GM19455 (cell line): ENCODE measurements around the gene TMPRSS15.
"Not testable (repeated sequence)": the region's sequence is repeated elsewhere in the genome, so short reads cannot be mapped to it uniquely, and the experiment has no call there.

ENCODE experiments used
- ATAC-seq: cut with Tn5 transposase; IDR thresholded peaks from one replicate; pipeline ENCODE4 v1.9.1; 2021; ENCODE audit not compliant: unreplicated experiment

The TMPRSS15 gene

GRCh38 chr21:18403735-18404450 is at the start of gene TMPRSS15:
Gene TMPRSS15, minus strand, starts transcription at chr21:18403785. Its CDS starts 163 bp downstream, at chr21:18403622.
- ATAC-seq: no peak

GRCh38 chr21:18451670-18452069 is 48.1 kb upstream of the TMPRSS15 start:
- ATAC-seq: no peak

GRCh38 chr21:18449605-18450550 is 46.3 kb upstream of the TMPRSS15 start:
- no peak for ATAC-seq

GRCh38 chr21:18443701-18444100 is 40.1 kb upstream of the TMPRSS15 start:
- ATAC-seq: no peak

GRCh38 chr21:18443085-18443484 is 39.5 kb upstream of the TMPRSS15 start:
- no peak for ATAC-seq

GRCh38 chr21:18430341-18430740 is 26.8 kb upstream of the TMPRSS15 start:
- no peak for ATAC-seq

- no peak for ATAC-seq
Measured at GRCh38 chr21:18424276-18424675, 20.7 kb upstream of the TMPRSS15 start.

- no peak for ATAC-seq
Measured at GRCh38 chr21:18417141-18417790, 13.7 kb upstream of the TMPRSS15 start.

GRCh38 chr21:18411565-18411964 is 8.0 kb upstream of the TMPRSS15 start:
- no peak for ATAC-seq

GRCh38 chr21:18409579-18409978 is 6.0 kb upstream of the TMPRSS15 start:
- no peak for ATAC-seq

- ATAC-seq: no peak
Measured at GRCh38 chr21:18398843-18399242, 4.7 kb downstream of the TMPRSS15 start.

- ATAC-seq: no peak
Measured at GRCh38 chr21:18387994-18388393, 15.6 kb downstream of the TMPRSS15 start.

GRCh38 chr21:18384771-18385170 is 18.8 kb downstream of the TMPRSS15 start:
- no peak for ATAC-seq

- ATAC-seq: not testable (repeated sequence)
Measured at GRCh38 chr21:18382934-18383619, 20.5 kb downstream of the TMPRSS15 start.

GRCh38 chr21:18382141-18382540 is 21.4 kb downstream of the TMPRSS15 start:
- no peak for ATAC-seq

- ATAC-seq: no peak
Measured at GRCh38 chr21:18373606-18374005, 30.0 kb downstream of the TMPRSS15 start.

GRCh38 chr21:18370301-18370700 is 33.3 kb downstream of the TMPRSS15 start:
- ATAC-seq: no peak

GRCh38 chr21:18369115-18369514 is 34.5 kb downstream of the TMPRSS15 start:
- no peak for ATAC-seq

GRCh38 chr21:18368205-18368604 is 35.4 kb downstream of the TMPRSS15 start:
- no peak for ATAC-seq

- no peak for ATAC-seq
Measured at GRCh38 chr21:18356801-18357200, 46.8 kb downstream of the TMPRSS15 start.

GRCh38 chr21:18354947-18355346 is 48.6 kb downstream of the TMPRSS15 start:
- no peak for ATAC-seq
